Liver (tissue), 9 donors: ENCODE measurements around the gene ADRA2A. TPM values are rescaled to one million over a fixed set of nuclear protein-coding genes. Genes with fewer than 3 reads are reported as not detected.

Experiments used
- DNase-seq: peaks from one replicate; pipeline ENCODE4 v3.0.0-alpha.2; 2017; ENCODE audit warnings: low spot score
- H3K27ac ChIP-seq, 2 donors: one replicate each; pipeline ENCODE4 v1.7.0; 2013; ENCODE audit warnings: inconsistent platforms in 2 of 2, low read length in 2 of 2, control low read depth in 1 of 2, low read depth in 1 of 2, mild to moderate bottlenecking in 1 of 2
- H3K27me3 ChIP-seq, 4 donors: one replicate each; pipeline versions ENCODE4 v1.6.1 to v1.7.0; 2013; ENCODE audit warnings: low read length in 3 of 4, inconsistent platforms in 1 of 4, mild to moderate bottlenecking in 1 of 4, moderate library complexity in 1 of 4; ENCODE audit not compliant: control insufficient read depth in 4 of 4, insufficient read depth in 4 of 4
- H3K36me3 ChIP-seq, 4 donors: one replicate each; pipeline versions ENCODE4 v1.6.1 to v1.7.0; 2013; ENCODE audit warnings: low read length in 3 of 4, mild to moderate bottlenecking in 3 of 4, low read depth in 1 of 4, moderate library complexity in 1 of 4; ENCODE audit not compliant: control insufficient read depth in 4 of 4, insufficient read depth in 3 of 4
- H3K4me1 ChIP-seq, 4 donors: one replicate each; pipeline versions ENCODE4 v1.6.1 to v1.7.0; 2013; ENCODE audit warnings: low read length in 3 of 4, mild to moderate bottlenecking in 3 of 4, moderate library complexity in 1 of 4; ENCODE audit not compliant: control insufficient read depth in 4 of 4, insufficient read depth in 4 of 4
- H3K4me3 ChIP-seq, 3 donors: one replicate each; pipeline versions ENCODE4 v1.6.1 to v1.7.0; 2013; ENCODE audit warnings: low read length in 3 of 3, control low read depth in 1 of 3, low read depth in 1 of 3, mild to moderate bottlenecking in 1 of 3
- H3K9ac ChIP-seq, 2 donors: one replicate each; pipeline ENCODE4 v1.7.0; 2013; ENCODE audit warnings: low read length in 2 of 2, mild to moderate bottlenecking in 2 of 2, moderate library complexity in 2 of 2, control low read depth in 1 of 2, low read depth in 1 of 2
- H3K9me3 ChIP-seq, 4 donors: one replicate each; pipeline versions ENCODE4 v1.6.1 to v1.7.0; 2013; ENCODE audit warnings: low read length in 3 of 4; ENCODE audit not compliant: control insufficient read depth in 4 of 4
- EGR1 ChIP-seq, 2 donors: IDR thresholded peaks; 2 replicates each; pipeline ENCODE4 v1.6.1; 2016 to 2018; ENCODE audit warnings: antibody characterized with exemption in 2 of 2, low read depth in 2 of 2
- FOXA2 ChIP-seq: IDR thresholded peaks from 2 replicates; pipeline ENCODE4 v1.6.1; 2016; ENCODE audit warnings: antibody characterized with exemption
- GABPA ChIP-seq, 2 donors: IDR thresholded peaks in 1 of 2; conservative IDR thresholded peaks in 1 of 2; 2 replicates each; pipeline ENCODE4 v1.6.1; 2016; ENCODE audit warnings: antibody characterized with exemption in 2 of 2, mild to moderate bottlenecking in 1 of 2, moderate library complexity in 1 of 2
- HNF4G ChIP-seq: IDR thresholded peaks from 2 replicates; pipeline ENCODE4 v1.6.1; 2016; ENCODE audit warnings: antibody characterized with exemption
- JUND ChIP-seq, 2 donors: IDR thresholded peaks; 2 replicates each; pipeline ENCODE4 v1.6.1; 2016; ENCODE audit warnings: antibody characterized with exemption in 2 of 2
- RAD21 ChIP-seq, 2 donors: IDR thresholded peaks; 2 replicates each; pipeline ENCODE4 v1.6.1; 2016; ENCODE audit warnings: antibody characterized with exemption in 2 of 2, mild to moderate bottlenecking in 2 of 2
- RXRA ChIP-seq, 2 donors: IDR thresholded peaks; 2 replicates each; pipeline ENCODE4 v1.6.1; 2017 to 2018; ENCODE audit warnings: antibody characterized with exemption in 2 of 2, mild to moderate bottlenecking in 1 of 2
- SP1 ChIP-seq: IDR thresholded peaks from 2 replicates; pipeline ENCODE4 v1.6.1; 2018; ENCODE audit warnings: antibody characterized with exemption, mild to moderate bottlenecking
- TAF1 ChIP-seq: conservative IDR thresholded peaks from 2 replicates; pipeline ENCODE4 v1.6.1; 2016; ENCODE audit warnings: antibody characterized with exemption, mild to moderate bottlenecking
- YY1 ChIP-seq: IDR thresholded peaks from 2 replicates; pipeline ENCODE4 v1.6.1; 2016; ENCODE audit warnings: antibody characterized with exemption, mild to moderate bottlenecking
- WGBS: extraction: QIAGEN DNeasy Blood & Tissue Kit; methylation state at CpG from one replicate; pipeline ENCODE4 v1.1.7; 2013; 5-methylcytosine and 5-hydroxymethylcytosine counted together
- polyA plus RNA-seq, 2 donors: library from polyadenylated mRNA; stranded (reverse) in 1 of 2; unstranded in 1 of 2; fragments of 200-250 nt in 1 of 2; fragments of >200 nt in 1 of 2; fragmentation: Nextera tagmentation in 1 of 2; extraction: Ambion mirVana in 1 of 2; gene quantifications; one replicate each; pipeline versions ENCODE4 v1.2.1 to v1.2.3, GENCODE V29; 2013 to 2015
- total RNA-seq, 2 donors: library from RNA; depleted of rRNA; stranded (reverse); fragments of >200 nt; gene quantifications; one replicate each; pipeline ENCODE4 v1.2.3, GENCODE V29; 2014
- TF ChIP-seq, protein P1 (sequence below): fragments of 150-350 bp; IDR thresholded peaks from 2 replicates; pipeline ENCODE4 v1.5.1; 2017; ENCODE audit warnings: improper control_type of control experiment, low read depth, low read length; ENCODE audit not compliant: missing input control
- TF ChIP-seq, protein P2 (sequence below): IDR thresholded peaks from 2 replicates; pipeline ENCODE4 v1.6.1; 2016; ENCODE audit warnings: antibody characterized with exemption
- TF ChIP-seq, protein P3 (sequence below): IDR thresholded peaks from 2 replicates; pipeline ENCODE4 v1.6.1; 2016; ENCODE audit warnings: antibody characterized with exemption
- TF ChIP-seq, protein P4 (sequence below): IDR thresholded peaks from 2 replicates; pipeline ENCODE4 v1.6.1; 2016; ENCODE audit warnings: antibody characterized with exemption, mild to moderate bottlenecking
- donor health status: healthy.
- donor health status: healthy.
- donor health status: healthy.
- donor health status: healthy.
- donor health status: healthy.

Gene ADRA2A
- total and polyA plus RNA-seq, 4 donors = 0.15 to 0.50 (median 0.33) TPM

DNA sequence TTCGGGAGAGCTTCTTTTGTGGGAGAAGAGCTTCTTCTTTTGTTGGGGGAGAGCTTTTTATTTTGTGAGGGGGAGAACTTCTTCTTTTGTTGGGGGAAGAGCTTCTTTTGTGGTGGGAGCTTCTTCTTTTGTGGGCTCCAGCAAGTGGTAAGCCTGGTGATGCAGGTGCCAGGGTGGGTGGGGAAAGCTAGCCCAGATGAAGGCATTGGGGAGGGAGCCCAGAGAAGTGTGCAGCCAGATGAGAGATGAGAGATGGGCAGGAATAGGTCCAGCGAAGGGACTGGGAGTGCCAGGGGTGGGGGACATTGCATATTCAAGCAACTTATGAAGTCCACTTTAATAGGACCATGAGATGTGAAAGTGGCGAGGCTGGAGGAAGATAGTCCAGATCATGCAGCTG, 9.7 kb downstream of the ADRA2A start:
- Histone ChIP-seq H3K4me3 (no peak overlapping the region), H3K9ac (no peak overlapping the region), H3K27me3 (no peaks in the 10 kb centered on the region), H3K9me3 (no peaks in the 10 kb centered on the region), H3K4me1 (no peaks in the 10 kb centered on the region), H3K36me3 (no peaks in the 10 kb centered on the region), H3K27ac (no peak overlapping the region)
- TF ChIP-seq FOXA2 = no peak
- no peak for TF ChIP-seq RXRA (IDR thresholded peaks at IDR 0.05)
- no peak for TF ChIP-seq EGR1 (IDR thresholded peaks at IDR 0.05; ENCODE audit: low read depth in 2 of 2)
- DNase-seq = peak; percentile 16
- WGBS = 62% methylated on average over 3 of the region's 3 CpGs

DNA sequence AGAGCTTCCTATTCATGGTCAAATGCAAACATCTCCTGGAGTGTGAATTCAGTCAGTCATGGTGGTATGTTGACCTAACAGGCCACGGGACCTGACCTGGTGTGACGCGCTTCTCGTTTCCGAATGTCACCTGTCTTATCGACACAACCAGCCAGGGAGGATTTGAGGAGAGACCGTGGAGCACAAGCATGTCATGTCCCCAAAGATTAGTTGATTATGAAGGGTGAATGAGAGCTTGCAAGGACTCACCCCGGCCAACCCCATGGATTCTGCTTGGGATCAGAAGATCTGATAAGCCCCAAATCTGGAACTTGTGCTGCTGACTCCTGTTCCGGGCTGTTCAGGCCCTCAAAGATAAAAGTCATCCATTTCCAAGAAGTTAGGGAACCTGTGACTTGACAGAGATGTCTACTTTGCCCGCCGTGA, 10.5 kb downstream of the ADRA2A start:
- Histone ChIP-seq H3K4me3 (no peak overlapping the region), H3K27ac (no peak overlapping the region), H3K27me3 (no peaks in the 10 kb centered on the region), H3K9ac (no peak overlapping the region), H3K4me1 (no peaks in the 10 kb centered on the region), H3K36me3 (no peaks in the 10 kb centered on the region), H3K9me3 (no peaks in the 10 kb centered on the region)
- DNase-seq = peak; percentile 16
- WGBS = 91% methylated on average over 11 of the region's 11 CpGs
- TF ChIP-seq SP1 = no peak
- TF ChIP-seq, protein P1, sequence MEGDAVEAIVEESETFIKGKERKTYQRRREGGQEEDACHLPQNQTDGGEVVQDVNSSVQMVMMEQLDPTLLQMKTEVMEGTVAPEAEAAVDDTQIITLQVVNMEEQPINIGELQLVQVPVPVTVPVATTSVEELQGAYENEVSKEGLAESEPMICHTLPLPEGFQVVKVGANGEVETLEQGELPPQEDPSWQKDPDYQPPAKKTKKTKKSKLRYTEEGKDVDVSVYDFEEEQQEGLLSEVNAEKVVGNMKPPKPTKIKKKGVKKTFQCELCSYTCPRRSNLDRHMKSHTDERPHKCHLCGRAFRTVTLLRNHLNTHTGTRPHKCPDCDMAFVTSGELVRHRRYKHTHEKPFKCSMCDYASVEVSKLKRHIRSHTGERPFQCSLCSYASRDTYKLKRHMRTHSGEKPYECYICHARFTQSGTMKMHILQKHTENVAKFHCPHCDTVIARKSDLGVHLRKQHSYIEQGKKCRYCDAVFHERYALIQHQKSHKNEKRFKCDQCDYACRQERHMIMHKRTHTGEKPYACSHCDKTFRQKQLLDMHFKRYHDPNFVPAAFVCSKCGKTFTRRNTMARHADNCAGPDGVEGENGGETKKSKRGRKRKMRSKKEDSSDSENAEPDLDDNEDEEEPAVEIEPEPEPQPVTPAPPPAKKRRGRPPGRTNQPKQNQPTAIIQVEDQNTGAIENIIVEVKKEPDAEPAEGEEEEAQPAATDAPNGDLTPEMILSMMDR = no peak
- no peak for TF ChIP-seq RAD21 (IDR thresholded peaks at IDR 0.05)
- TF ChIP-seq HNF4G = no peak
- TF ChIP-seq, protein P2, sequence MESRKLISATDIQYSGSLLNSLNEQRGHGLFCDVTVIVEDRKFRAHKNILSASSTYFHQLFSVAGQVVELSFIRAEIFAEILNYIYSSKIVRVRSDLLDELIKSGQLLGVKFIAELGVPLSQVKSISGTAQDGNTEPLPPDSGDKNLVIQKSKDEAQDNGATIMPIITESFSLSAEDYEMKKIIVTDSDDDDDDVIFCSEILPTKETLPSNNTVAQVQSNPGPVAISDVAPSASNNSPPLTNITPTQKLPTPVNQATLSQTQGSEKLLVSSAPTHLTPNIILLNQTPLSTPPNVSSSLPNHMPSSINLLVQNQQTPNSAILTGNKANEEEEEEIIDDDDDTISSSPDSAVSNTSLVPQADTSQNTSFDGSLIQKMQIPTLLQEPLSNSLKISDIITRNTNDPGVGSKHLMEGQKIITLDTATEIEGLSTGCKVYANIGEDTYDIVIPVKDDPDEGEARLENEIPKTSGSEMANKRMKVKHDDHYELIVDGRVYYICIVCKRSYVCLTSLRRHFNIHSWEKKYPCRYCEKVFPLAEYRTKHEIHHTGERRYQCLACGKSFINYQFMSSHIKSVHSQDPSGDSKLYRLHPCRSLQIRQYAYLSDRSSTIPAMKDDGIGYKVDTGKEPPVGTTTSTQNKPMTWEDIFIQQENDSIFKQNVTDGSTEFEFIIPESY = no peak
- no peak for TF ChIP-seq TAF1
- no peak for TF ChIP-seq FOXA2
- TF ChIP-seq YY1 = no peak
- TF ChIP-seq, protein P3, sequence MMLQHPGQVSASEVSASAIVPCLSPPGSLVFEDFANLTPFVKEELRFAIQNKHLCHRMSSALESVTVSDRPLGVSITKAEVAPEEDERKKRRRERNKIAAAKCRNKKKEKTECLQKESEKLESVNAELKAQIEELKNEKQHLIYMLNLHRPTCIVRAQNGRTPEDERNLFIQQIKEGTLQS = no peak
- TF ChIP-seq, protein P4, sequence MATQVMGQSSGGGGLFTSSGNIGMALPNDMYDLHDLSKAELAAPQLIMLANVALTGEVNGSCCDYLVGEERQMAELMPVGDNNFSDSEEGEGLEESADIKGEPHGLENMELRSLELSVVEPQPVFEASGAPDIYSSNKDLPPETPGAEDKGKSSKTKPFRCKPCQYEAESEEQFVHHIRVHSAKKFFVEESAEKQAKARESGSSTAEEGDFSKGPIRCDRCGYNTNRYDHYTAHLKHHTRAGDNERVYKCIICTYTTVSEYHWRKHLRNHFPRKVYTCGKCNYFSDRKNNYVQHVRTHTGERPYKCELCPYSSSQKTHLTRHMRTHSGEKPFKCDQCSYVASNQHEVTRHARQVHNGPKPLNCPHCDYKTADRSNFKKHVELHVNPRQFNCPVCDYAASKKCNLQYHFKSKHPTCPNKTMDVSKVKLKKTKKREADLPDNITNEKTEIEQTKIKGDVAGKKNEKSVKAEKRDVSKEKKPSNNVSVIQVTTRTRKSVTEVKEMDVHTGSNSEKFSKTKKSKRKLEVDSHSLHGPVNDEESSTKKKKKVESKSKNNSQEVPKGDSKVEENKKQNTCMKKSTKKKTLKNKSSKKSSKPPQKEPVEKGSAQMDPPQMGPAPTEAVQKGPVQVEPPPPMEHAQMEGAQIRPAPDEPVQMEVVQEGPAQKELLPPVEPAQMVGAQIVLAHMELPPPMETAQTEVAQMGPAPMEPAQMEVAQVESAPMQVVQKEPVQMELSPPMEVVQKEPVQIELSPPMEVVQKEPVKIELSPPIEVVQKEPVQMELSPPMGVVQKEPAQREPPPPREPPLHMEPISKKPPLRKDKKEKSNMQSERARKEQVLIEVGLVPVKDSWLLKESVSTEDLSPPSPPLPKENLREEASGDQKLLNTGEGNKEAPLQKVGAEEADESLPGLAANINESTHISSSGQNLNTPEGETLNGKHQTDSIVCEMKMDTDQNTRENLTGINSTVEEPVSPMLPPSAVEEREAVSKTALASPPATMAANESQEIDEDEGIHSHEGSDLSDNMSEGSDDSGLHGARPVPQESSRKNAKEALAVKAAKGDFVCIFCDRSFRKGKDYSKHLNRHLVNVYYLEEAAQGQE = no peak
- no peak for TF ChIP-seq JUND (IDR thresholded peaks at IDR 0.05)
- no peak for TF ChIP-seq RXRA (IDR thresholded peaks at IDR 0.05)
- no peak for TF ChIP-seq EGR1 (IDR thresholded peaks at IDR 0.05; ENCODE audit: low read depth in 2 of 2)
- TF ChIP-seq GABPA (IDR thresholded peaks at IDR 0.05 in 1 of 2, conservative IDR thresholded peaks at IDR 0.05 in 1 of 2) = no peak
